IPS-18c (cell line): Measurements from ENCODE around the gene CNTN5.

Experiments used
- H3K4me3 ChIP-seq: 2 replicates; pipeline ENCODE4 v1.7.0; 2013; ENCODE audit warnings: low read depth, mild to moderate bottlenecking, low read length, moderate library complexity; ENCODE audit not compliant: insufficient read depth
- H3K9me3 ChIP-seq: one replicate; pipeline ENCODE4 v1.6.1; 2013; ENCODE audit warnings: mild to moderate bottlenecking, low read length, moderate library complexity; ENCODE audit not compliant: control insufficient read depth, insufficient read depth

Gene CNTN5

DNA sequence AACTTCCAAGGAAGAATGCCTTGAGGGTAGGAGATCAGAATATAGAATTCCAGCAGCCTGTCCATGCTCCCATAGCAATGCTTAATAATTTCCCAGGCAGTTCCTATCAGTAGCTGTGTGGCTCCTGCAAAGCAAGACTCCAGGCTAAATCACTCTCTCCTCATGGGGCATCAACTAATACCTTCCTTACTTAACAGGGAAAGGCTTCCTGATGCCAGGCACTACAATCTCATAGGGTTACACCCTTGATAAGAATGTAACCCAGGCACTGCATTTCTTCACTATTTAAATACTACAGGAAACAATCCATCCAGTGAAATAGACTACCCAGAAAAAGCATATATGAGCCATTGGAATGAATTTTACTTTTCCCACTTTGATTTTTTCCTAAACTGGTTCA, 1051.4 kb downstream of the CNTN5 start:
- no peak overlapping the region for H3K4me3 ChIP-seq
- no peaks in the 10 kb centered on the region for H3K9me3 ChIP-seq

DNA sequence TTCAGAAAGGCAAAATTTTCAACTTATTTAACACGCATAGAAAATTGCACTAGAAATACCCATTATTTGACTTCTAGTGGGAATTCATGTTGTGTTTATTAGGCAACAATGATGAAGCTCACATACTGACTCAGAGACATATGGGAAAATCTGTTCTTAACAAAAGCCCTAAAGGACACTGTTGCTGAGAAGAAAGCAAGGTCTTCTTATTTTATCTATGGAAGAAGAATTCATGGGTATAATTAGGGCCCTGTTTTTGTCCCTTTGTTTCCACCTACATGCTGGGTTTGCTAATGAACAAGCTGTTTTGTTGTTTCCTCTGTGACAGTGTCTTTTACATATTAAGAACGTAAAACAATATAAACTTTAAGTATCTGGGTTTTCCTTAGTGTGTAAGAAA, 1059.6 kb downstream of the CNTN5 start:
- Histone ChIP-seq H3K4me3 (no peak overlapping the region), H3K9me3 (no peaks in the 10 kb centered on the region)

DNA sequence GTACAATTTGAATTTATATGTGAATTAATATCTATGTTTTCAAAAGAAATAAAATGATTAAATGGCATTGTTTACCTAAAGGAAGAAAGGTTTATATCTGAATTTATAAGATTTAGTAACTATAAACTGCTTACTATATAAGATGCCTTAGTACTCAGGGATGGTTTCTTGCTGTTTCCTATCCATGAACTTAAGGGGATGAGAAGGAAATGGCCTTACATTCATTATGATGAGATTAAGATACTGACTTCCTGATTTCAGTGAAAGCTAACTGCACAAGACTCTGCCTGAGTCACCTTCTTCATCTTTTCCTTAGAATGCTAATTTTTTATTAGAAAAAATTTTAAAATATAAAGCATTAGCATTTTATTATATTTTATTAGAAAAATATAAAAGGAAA, 1060.1 kb downstream of the CNTN5 start:
- no peaks in the 10 kb centered on the region for H3K9me3 ChIP-seq
- no peak overlapping the region for H3K4me3 ChIP-seq

DNA sequence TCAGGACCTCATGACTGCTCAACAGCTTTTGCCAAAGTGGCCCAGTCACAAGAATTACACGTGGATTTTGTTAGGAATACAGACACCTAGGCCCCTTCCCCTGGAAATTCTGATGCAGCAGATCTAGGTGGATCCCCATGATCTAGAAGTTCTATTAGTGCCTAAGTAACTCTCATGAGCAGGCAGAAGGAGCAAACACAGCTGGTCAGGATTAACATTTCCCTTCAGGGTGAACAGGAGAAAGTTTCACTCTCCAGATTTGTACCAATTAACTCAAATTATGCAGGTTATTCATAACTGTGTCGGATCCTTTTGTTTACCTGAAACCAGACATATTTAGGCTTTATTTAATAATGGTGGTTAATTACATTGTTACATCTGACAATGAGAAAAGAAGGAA, 1072.9 kb downstream of the CNTN5 start:
- Histone ChIP-seq H3K9me3 (no peaks in the 10 kb centered on the region), H3K4me3 (no peak overlapping the region)

DNA sequence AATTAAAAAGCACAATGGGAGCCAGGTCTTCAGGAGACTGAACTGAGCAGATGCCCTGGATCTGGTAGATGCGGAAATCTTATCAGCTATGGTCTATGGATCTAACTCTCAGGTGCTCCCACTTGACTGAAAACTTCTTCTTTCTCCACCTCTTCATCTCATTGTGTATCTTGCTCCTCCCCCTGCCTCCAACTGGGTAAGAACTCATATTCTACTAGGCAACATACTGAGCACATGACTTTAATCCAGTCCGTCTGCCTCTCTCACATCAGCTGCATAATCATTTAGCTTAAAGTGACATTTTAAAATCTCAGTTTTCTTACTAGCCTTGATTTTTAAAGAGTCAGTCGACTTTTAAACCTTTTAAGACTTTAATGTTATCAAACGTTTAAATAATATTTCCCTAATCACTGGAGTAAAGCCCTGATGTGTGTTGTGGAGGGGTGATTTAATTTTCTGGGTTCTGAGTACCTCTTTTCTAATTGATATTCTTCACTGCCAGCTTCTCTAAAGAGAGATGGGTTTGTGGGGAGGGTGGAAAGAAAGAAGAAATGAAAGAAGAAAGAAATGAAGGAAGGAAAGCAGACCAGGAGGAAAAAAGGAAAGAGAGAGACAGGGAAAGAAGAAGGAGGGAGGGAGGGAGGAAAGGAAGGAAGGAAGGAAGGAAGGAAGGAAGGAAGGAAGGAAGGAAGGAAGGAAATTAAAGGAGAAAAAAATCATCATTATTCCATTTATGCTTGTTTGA, 1073.5 kb downstream of the CNTN5 start:
- no peak overlapping the region for H3K4me3 ChIP-seq
- H3K9me3 ChIP-seq: no peaks in the 10 kb centered on the region

DNA sequence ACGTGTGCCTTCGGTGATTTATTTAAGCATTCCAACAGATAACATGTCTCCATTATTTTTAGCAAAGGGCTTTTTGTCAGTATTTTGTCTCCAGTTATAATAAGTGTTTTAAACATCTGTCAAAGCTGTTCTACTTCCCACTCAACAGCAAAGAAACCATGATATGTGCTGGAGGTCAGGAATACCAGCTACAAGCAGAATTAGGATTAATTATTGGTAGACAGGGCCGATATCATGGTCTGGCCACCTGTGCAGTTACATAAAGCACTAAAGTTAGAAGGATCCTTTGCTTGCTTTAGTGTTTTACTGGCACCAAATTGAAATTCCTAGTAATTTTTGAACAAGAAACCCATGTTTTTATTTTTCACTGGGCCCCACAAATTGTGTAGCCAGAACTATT, 1075.1 kb downstream of the CNTN5 start:
- Histone ChIP-seq H3K4me3 (no peak overlapping the region), H3K9me3 (no peaks in the 10 kb centered on the region)

DNA sequence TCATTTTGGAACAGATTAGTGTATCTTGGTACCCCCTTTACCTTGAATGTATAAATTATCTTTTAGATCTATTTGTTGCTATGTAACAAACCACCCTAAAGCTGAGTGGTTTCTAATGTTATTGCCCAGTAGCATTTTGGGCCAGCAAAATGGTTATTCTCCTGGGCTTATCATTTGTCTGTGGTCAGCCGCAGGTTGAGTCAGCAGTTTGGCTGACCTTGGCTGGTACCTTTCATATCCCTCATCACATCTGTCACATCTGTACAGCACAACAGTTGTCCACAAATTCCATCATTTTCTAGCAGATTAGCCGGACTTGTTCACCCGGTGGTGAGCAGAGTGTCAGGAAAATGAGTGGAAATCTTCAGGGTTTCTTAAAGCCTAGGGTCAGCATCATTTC, 1077.8 kb downstream of the CNTN5 start:
- no peak overlapping the region for H3K4me3 ChIP-seq
- no peaks in the 10 kb centered on the region for H3K9me3 ChIP-seq

DNA sequence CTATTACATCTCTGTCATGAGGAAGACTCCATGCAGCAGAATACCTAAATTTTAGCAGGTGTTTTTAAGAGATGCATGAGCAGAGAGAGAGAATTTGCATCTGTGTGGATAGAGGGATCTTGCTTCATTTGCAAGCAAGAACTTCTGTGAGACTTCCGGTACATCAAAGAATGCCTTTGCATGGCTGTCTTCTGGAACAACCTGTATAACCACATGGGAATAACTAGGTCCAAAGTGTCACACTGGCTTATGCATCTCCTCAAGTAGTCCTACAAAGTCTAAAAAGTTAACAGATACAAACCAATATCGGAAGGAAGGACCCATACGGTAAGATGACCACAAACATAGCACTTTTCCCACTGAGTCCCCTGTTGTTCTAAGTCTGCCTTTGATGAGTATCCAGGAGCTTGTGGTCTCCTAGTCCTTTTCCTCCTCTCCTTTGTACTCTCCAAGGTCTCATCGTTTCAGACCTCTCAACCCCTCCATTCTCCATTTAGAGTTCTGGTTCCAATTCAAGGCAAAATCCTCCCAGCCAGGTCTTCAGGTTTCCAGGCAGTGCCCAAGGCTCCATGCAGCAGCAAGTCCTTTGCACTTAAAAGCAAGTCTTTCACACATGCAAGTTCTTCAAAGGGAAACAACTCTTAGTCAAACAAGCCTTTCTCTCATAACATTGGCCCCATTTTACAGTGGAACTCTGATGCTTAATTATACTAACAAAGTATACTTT, 1084.7 kb downstream of the CNTN5 start:
- H3K9me3 ChIP-seq: no peaks in the 10 kb centered on the region
- no peak overlapping the region for H3K4me3 ChIP-seq

DNA sequence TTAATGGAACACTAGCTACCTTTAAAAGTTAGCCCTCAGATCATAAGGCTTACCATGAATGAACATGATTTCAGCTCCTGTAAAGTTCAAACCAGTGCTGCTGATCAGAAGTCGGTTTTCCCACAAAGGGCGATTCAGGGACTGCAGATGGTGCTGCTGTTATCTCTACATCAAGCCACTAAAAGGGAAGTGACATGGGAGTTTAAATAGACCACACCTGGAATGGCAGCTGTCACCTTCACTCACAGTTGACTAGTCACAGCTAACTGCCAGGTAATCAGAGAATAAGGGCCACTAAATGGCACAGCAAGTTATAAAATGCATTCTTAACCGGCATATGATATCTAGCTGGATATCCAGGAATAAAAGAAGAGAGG, 1085.2 kb downstream of the CNTN5 start:
- Histone ChIP-seq H3K4me3 (no peak overlapping the region), H3K9me3 (no peaks in the 10 kb centered on the region)

DNA sequence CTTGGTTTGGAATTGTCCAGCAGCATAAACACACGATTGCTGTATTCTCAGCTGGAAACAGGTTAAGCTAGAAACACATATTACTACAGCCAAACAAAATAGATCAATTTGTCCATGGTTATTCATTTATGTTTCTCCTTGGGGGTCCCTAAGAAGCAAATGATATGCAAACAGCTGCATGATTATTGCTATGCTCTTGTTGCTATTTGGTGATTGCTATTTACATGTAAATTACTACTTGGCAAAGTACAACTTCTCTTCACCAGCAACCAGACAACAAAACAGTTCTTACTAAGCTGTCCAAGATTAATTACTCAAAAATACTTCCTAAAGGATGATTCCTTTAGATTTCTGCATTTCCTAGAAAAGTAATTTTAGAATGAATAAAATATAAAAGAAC, 1098.4 kb downstream of the CNTN5 start:
- no peaks in the 10 kb centered on the region for H3K9me3 ChIP-seq
- no peak overlapping the region for H3K4me3 ChIP-seq

DNA sequence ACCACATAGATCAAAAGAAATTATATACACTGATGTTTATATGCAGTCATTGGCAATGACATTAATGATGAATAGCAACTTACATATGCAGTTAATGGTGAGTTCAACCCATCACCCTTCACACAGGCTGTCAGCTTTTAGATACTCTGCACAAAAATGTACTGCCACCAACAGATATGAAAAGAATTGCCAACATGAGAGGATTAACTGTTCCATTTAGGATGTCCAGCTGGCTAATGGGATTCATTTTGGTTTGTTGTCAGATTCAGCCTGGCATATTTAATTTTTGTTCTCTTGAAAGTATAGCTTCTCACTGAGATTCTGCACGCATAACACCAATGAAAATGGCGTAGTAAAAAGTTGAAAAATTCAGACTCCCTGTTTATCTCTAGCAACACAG, 1112.4 kb downstream of the CNTN5 start:
- Histone ChIP-seq H3K9me3 (no peaks in the 10 kb centered on the region), H3K4me3 (no peak overlapping the region)

DNA sequence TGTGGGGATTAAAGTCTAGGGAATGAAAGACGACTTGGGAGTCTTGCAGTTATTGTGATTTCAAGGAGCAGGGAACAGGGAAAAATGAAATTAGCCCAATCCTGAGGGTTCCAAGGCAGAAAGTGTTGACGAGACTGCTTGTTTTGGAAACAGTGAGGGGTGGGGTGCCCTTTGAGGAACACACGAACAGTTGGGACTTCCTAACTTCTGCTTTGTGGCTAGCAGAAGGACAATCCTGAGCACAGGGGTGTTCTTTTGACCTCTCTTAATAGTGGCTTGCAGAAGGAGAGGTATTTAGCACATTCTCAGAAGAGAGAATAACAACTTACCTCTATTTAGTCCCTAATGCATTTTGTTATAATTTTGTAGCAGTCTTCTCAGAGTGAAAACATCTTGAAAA, 1120.5 kb downstream of the CNTN5 start:
- no peaks in the 10 kb centered on the region for H3K9me3 ChIP-seq
- no peak overlapping the region for H3K4me3 ChIP-seq

DNA sequence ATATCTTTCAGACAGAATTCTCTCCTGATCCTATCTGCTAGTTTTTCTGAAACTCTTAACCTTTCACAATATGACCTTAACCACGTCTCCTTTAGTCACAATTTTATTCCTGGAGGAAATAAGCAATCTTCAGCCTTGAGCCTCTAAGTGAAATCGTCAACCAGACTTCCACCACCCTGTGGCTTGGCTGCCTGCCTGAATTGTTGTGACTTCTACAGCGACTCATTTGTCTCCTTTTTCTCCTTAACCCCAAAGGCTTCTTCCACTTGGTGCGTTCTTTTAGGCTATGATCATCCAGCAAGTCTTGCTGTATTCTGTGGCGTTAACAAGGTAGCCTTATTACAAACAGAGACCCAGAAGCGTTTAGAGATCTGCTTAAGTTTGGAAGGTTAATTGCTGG, 1131.2 kb downstream of the CNTN5 start:
- no peaks in the 10 kb centered on the region for H3K9me3 ChIP-seq
- no peak overlapping the region for H3K4me3 ChIP-seq

DNA sequence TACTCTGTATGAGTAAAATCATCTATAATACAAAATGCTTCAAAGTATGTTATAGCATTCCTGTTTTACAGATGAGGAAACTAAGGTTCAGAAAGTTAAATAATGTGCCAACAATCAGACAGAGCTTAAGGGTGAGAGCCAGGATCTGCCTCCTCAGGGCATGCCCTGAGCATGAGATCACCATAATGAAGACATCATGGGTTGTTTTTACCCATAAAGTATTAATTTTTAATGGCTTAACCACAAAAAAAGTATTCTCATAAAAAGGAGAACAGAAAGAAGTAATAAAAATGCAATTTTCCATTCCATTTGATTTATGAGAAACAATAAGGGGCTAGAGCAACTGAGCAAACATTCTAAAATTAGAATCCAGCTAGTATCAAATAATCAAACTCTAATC, 1132.0 kb downstream of the CNTN5 start:
- H3K4me3 ChIP-seq: no peak overlapping the region
- no peaks in the 10 kb centered on the region for H3K9me3 ChIP-seq

DNA sequence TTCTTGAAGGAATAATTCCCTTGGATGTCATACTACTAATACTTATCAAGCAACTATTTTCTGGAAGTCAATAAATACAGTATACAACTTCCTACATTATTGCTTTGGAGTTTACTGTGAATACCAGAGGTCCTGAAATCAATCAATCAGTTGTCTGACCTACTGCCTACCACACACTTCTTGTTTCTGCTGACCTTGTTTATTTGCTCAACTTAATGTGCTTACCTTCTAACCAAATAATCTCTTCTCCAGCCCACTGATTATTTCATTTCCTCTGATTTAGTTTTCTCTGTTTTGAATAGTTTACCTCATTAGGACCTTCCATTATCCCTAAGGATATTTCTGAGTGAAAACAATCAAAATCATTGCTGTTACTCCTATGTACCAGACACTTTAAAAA, 1142.7 kb downstream of the CNTN5 start:
- no peak overlapping the region for H3K4me3 ChIP-seq

DNA sequence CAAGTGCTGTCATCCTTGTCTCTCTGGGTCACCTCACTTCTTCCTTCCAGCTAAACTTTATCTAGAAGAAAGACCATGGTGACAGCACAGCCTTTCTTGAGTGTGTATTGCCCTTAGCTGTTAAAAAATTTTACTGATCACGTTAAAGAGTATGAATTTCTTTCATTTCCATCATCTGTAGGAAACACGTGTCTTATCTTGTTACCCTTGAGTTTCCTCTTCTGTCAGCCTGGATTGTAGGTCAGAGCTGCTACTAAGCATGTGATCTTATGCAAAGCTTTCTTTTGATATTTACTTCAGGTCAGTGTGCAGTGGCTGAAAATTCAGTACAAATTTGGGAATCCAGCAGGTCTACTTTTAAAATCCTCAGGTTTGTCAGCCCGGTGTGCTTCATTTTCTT, 1154.1 kb downstream of the CNTN5 start:
- no peak overlapping the region for H3K4me3 ChIP-seq
- no peaks in the 10 kb centered on the region for H3K9me3 ChIP-seq

More for the DNA sequence above, 1142.7 kb downstream of the CNTN5 start:
- no peaks in the 10 kb centered on the region for H3K9me3 ChIP-seq

DNA sequence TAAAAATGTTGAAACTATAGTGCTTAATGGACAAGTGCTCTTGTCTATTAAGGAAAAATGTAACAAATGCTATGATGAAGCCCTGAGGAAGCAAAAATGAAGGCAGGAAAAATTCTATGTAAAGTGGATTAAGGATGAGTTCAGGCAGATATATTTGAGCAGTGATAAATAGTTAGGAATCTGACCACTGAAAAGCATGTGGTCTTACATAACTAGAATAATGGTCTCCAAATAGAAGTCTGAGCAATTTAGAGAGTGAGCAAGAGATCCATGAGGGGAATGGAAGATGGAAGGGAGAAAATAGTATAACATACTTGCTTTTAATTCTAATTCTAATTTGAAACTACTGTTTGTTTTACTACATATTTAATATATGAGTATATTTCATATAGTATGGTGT, 1155.7 kb downstream of the CNTN5 start:
- no peaks in the 10 kb centered on the region for H3K9me3 ChIP-seq
- H3K4me3 ChIP-seq: no peak overlapping the region

DNA sequence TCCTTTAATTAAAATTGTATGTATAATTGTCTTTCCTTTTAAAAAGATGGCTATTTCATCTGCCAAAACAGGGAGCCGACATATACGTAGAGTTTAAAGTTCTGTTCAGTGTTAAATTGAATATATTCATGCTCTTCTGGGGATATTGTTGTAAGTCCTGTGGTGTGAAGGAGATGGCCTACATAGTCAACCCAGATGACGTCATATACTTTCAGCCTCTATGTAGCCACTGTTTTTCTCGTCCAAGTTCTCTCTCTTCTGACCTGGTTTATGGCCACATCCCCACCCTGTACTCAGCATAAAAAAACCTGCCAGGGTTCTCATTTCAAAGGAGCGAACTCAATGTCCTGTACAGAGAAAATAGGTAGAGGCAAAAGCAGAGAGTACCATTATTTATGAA, 1156.9 kb downstream of the CNTN5 start:
- Histone ChIP-seq H3K9me3 (no peaks in the 10 kb centered on the region), H3K4me3 (no peak overlapping the region)

DNA sequence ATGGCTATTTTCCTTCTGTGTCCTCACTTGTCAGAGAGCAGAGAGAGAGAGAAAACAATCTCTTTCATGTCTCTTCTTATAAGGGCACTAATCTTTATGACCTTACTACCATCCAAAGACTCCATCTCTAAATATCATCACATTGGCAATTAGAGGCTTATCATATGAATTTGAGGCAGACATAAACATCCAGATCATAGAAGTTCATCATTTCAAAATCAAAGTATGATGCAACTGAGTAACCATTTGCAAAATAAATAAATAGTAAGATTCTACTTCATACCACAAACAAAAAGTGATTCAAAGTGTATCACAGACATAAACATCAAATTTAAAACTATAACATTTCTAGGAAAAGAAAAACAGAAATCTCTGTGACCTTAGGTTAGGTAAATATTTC, 1161.6 kb downstream of the CNTN5 start:
- no peak overlapping the region for H3K4me3 ChIP-seq
- H3K9me3 ChIP-seq: no peaks in the 10 kb centered on the region
